GM12878 (cell line): Measurements from ENCODE around the gene ITPR2. TPM values are rescaled to one million over a fixed set of nuclear protein-coding genes. Genes with fewer than 3 reads are reported as not detected.

Experiments used
- ASH2L ChIP-seq: fragments of 300-600, 200-600 bp; sonication (generic); IDR thresholded peaks from 2 replicates; pipeline ENCODE4 v1.6.1; 2017; ENCODE audit warnings: low read depth, mild to moderate bottlenecking, borderline replicate concordance
- CBFB ChIP-seq: IDR thresholded peaks from 2 replicates; pipeline ENCODE4 v1.6.1; 2016; ENCODE audit warnings: antibody characterized with exemption, low read depth
- EP300 ChIP-seq, 2 experiments: fragments of 150-350 bp in 1 of 2; IDR thresholded peaks; 2 replicates each; pipeline ENCODE4 v1.6.1; 2011 to 2012; ENCODE audit warnings: low read depth in 2 of 2, low read length in 2 of 2, borderline replicate concordance in 1 of 2, improper control_type of control experiment in 1 of 2, inconsistent platforms in 1 of 2; ENCODE audit not compliant: control insufficient read depth in 1 of 2
- EZH2 ChIP-seq: IDR thresholded peaks from 2 replicates; pipeline ENCODE4 v1.6.1; 2012; ENCODE audit warnings: low read depth, mild to moderate bottlenecking, control low read depth, inconsistent platforms, low read length, borderline replicate concordance; ENCODE audit not compliant: control insufficient read depth
- FOS ChIP-seq: IDR thresholded peaks from 3 replicates; pipeline ENCODE4 v1.6.1; 2011; ENCODE audit warnings: borderline replicate concordance; ENCODE audit not compliant: insufficient read length; ENCODE audit errors: extremely low read depth
- FOXK2 ChIP-seq: fragments of 450-650 bp; IDR thresholded peaks from 2 replicates; pipeline ENCODE4 v1.6.1; 2017; ENCODE audit warnings: mild to moderate bottlenecking, moderate library complexity
- FOXM1 ChIP-seq: IDR thresholded peaks from 2 replicates; pipeline ENCODE4 v1.6.1; 2012; ENCODE audit warnings: low read depth, mild to moderate bottlenecking, inconsistent platforms, low read length, moderate library complexity
- KDM1A ChIP-seq: fragments of 200-600 bp; sonication (generic); IDR thresholded peaks from 2 replicates; pipeline ENCODE4 v1.6.1; 2016; ENCODE audit warnings: borderline replicate concordance
- MTA2 ChIP-seq: fragments of 450-650 bp; IDR thresholded peaks from 2 replicates; pipeline ENCODE4 v1.6.1; 2016; ENCODE audit warnings: low read depth, mild to moderate bottlenecking, moderate library complexity
- NR2C1 ChIP-seq: fragments of 450-650 bp; IDR thresholded peaks from 2 replicates; pipeline ENCODE4 v1.6.1; 2017; ENCODE audit warnings: antibody characterized with exemption, mild to moderate bottlenecking, moderate library complexity
- PKNOX1 ChIP-seq: fragments of 450-650 bp; IDR thresholded peaks from 2 replicates; pipeline ENCODE4 v1.6.1; 2016; ENCODE audit warnings: mild to moderate bottlenecking
- STAT1 ChIP-seq: fragments of 450-650 bp; conservative IDR thresholded peaks from 2 replicates; pipeline ENCODE4 v1.6.1; 2014; ENCODE audit warnings: antibody characterized with exemption, mild to moderate bottlenecking
- YBX1 ChIP-seq: fragments of 450-650 bp; IDR thresholded peaks from 2 replicates; pipeline ENCODE4 v1.6.1; 2016; ENCODE audit warnings: antibody characterized with exemption
- ZBTB4 ChIP-seq: fragments of 450-650 bp; formaldehyde crosslinking; IDR thresholded peaks from 2 replicates; pipeline ENCODE4 v1.4.0; 2022; ENCODE audit warnings: mild to moderate bottlenecking, moderate library complexity
- ZNF687 ChIP-seq: fragments of 450-650 bp; IDR thresholded peaks from 2 replicates; pipeline ENCODE4 v1.6.1; 2017; ENCODE audit warnings: mild to moderate bottlenecking, moderate library complexity
- polyA plus RNA-seq, 11 experiments: library from polyadenylated mRNA; depleted of rRNA in 4 of 11; unstranded in 6 of 11; stranded (reverse) in 5 of 11; fragments of >200 nt; fragmentation: Nextera tagmentation in 4 of 11; fragmentation: Illumina TruSeq in 1 of 11; extraction: Ambion mirVana in 4 of 11; extraction: Trizol in 1 of 11; gene quantifications; 1 replicate in 1 of 11; 2 replicates in 10 of 11; pipeline versions ENCODE4 v1.2.1 to v1.2.3, GENCODE V29; 2011 to 2016; ENCODE audit warnings: inconsistent platforms in 2 of 11, missing spikeins in 2 of 11, low read depth in 1 of 11
- total RNA-seq, 4 experiments: library from RNA; depleted of rRNA in 3 of 4; stranded (reverse); fragments of >200 nt in 3 of 4; fragmentation: Illumina TruSeq in 1 of 4; extraction: Trizol in 1 of 4; gene quantifications; 2 replicates each; pipeline versions ENCODE4 v1.2.1 to v1.2.3, GENCODE V29; 2013 to 2021
- TF ChIP-seq, protein P1 (sequence below): fragments of 450-650 bp; formaldehyde crosslinking; IDR thresholded peaks from 2 replicates; pipeline ENCODE4 v1.4.0; 2020; ENCODE audit warnings: mild to moderate bottlenecking, moderate library complexity
- TF ChIP-seq, protein P2 (sequence below): IDR thresholded peaks from 2 replicates; pipeline ENCODE4 v1.6.1; 2011; ENCODE audit warnings: low read depth, mild to moderate bottlenecking, low read length, moderate library complexity, borderline replicate concordance; ENCODE audit errors: extremely low read depth

The ITPR2 gene
- total and polyA plus RNA-seq, 10 of the 15 experiments (the other 5 are each of a cell fraction or from before 2014, with no cell fraction given) = 7.5 to 76.2 (median 47.1) TPM

DNA sequence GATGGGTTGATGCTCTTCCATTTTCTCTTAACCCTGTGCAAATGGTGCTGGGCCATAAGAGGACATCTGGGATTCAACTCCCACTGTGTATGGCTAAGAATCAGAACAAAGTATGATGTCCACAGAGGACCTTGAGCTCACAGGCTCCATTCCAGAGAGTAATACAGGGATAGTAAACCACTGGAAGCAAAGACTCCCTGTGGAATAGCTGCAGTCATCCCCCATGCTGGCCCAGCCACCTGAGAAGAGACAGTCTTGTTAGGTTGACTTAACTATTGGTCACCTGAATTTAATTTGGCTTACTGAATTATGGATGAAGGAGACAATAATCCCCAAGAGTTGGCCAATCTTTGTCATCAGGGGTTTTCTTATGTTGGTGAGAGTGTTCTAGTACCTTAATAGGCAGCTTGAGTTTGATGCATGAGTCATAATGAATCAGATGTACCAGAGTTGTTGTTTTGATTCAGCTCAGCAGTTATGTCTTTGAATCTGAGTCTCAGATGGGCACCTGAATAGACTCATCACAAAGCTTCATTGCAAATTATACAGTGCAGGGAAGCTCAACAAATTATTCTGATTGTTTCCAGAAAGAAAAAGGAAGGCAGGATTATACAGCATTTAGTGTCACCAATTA, 514.9 kb downstream of the ITPR2 start (continued):
- TF ChIP-seq FOXM1 (no peak), ZBTB4 (CRISPR knock-in tag) (no peak), YBX1 (no peak), NR2C1 (no peak), PKNOX1 (peak; percentile 32; the same call in 1 of the 2 replicates), EP300 (IDR thresholded peaks at IDR 0.05; ENCODE audit: borderline replicate concordance in 1 of 2, control insufficient read depth in 1 of 2, low read depth in 2 of 2, low read length in 2 of 2) (no peak; a peak in 1 of 4 replicates), STAT1 (no peak), CBFB (no peak), MTA2 (peak; percentile 57), KDM1A (no peak), FOS (no peak), FOXK2 (no peak), EZH2 (no peak), ASH2L (no peak), ZNF687 (no peak)
- TF ChIP-seq, protein P1, sequence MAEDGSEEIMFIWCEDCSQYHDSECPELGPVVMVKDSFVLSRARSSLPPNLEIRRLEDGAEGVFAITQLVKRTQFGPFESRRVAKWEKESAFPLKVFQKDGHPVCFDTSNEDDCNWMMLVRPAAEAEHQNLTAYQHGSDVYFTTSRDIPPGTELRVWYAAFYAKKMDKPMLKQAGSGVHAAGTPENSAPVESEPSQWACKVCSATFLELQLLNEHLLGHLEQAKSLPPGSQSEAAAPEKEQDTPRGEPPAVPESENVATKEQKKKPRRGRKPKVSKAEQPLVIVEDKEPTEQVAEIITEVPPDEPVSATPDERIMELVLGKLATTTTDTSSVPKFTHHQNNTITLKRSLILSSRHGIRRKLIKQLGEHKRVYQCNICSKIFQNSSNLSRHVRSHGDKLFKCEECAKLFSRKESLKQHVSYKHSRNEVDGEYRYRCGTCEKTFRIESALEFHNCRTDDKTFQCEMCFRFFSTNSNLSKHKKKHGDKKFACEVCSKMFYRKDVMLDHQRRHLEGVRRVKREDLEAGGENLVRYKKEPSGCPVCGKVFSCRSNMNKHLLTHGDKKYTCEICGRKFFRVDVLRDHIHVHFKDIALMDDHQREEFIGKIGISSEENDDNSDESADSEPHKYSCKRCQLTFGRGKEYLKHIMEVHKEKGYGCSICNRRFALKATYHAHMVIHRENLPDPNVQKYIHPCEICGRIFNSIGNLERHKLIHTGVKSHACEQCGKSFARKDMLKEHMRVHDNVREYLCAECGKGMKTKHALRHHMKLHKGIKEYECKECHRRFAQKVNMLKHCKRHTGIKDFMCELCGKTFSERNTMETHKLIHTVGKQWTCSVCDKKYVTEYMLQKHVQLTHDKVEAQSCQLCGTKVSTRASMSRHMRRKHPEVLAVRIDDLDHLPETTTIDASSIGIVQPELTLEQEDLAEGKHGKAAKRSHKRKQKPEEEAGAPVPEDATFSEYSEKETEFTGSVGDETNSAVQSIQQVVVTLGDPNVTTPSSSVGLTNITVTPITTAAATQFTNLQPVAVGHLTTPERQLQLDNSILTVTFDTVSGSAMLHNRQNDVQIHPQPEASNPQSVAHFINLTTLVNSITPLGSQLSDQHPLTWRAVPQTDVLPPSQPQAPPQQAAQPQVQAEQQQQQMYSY (CRISPR knock-in tag) = no peak
- TF ChIP-seq, protein P2, sequence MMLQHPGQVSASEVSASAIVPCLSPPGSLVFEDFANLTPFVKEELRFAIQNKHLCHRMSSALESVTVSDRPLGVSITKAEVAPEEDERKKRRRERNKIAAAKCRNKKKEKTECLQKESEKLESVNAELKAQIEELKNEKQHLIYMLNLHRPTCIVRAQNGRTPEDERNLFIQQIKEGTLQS = no peak
